ENCODE measurements around the gene PNPLA8. TPM values are rescaled to one million over a fixed set of nuclear protein-coding genes. Genes with fewer than 3 reads are reported as not detected.
"Not testable (repeated sequence)": the region's sequence is repeated elsewhere in the genome, so short reads cannot be mapped to it uniquely, and the experiment has no call there.

PNPLA8 gene
- total RNA-seq, 6 experiments from 2014 or later: 13.7 to 25.6 (median 17.0) TPM

GRCh38 chr7:108541478-108541877, 15.5 kb upstream of the PNPLA8 start:
- TF ChIP-seq POLR2A (IDR thresholded peaks at IDR 0.05) (no peak), CTCF (IDR thresholded peaks at IDR 0.05) (no peak)
- Histone ChIP-seq H3K27ac (no peak overlapping the region), H3K4me1 (peaks cover 0 to 6% (median 0%) of the 10 kb centered on the region in 4 donors), H3K27me3 (no peaks in the 10 kb centered on the region), H3K4me3 (no peak overlapping the region), H3K9me3 (no peaks in the 10 kb centered on the region), H3K36me3 (no peaks in the 10 kb centered on the region)
- ATAC-seq (no peak), DNase-seq (no peak)
- intact Hi-C loops (cut with DNase I): no loop called here
- 65% methylated on average over 2 of the region's 2 CpGs for WGBS (ENCODE audit: insufficient coverage, low coverage, low lambda C conversion rate, missing lambda C conversion rate)

GRCh38 chr7:108538685-108539084, 12.8 kb upstream of the PNPLA8 start:
- H3K4me1 ChIP-seq; H3K36me3 ChIP-seq; intact Hi-C loops (cut with DNase I); H3K4me3 ChIP-seq; H3K9me3 ChIP-seq; DNase-seq; H3K27me3 ChIP-seq: not testable (repeated sequence)
- 19% methylated on average over 2 of the region's 4 CpGs for WGBS (ENCODE audit: insufficient coverage, low coverage, low lambda C conversion rate, missing lambda C conversion rate)
- H3K27ac ChIP-seq: peak overlapping the region in 1 of 3 donors; percentile 2
- peak in 1 of 4 donors; percentile 29 for ATAC-seq

- ATAC-seq; intact Hi-C loops (cut with DNase I): not testable (repeated sequence)
- 56% methylated on average over 1 of the region's 2 CpGs for WGBS (ENCODE audit: insufficient coverage, low coverage, low lambda C conversion rate, missing lambda C conversion rate)
These were observed 12.3 kb upstream of the PNPLA8 start for GRCh38 chr7:108538236-108538635.

GRCh38 chr7:108537229-108537628, 11.3 kb upstream of the PNPLA8 start:
- 92% methylated on average over 2 of the region's 2 CpGs for WGBS (ENCODE audit: insufficient coverage, low coverage, low lambda C conversion rate, missing lambda C conversion rate)
- no peaks in the 10 kb centered on the region for H3K9me3 ChIP-seq
- H3K4me1 ChIP-seq: peaks cover 0 to 6% (median 0%) of the 10 kb centered on the region in 4 donors
- H3K27me3 ChIP-seq: no peaks in the 10 kb centered on the region
- TF ChIP-seq POLR2A (IDR thresholded peaks at IDR 0.05): no peak
- TF ChIP-seq CTCF (IDR thresholded peaks at IDR 0.05): no peak
- DNase-seq (no peak), ATAC-seq (no peak)
- H3K36me3 ChIP-seq: no peaks in the 10 kb centered on the region
- intact Hi-C loops (cut with DNase I): no loop called here
- H3K4me3 ChIP-seq: no peak overlapping the region
- no peak overlapping the region for H3K27ac ChIP-seq

More at GRCh38 chr7:108538236-108538635, 12.3 kb upstream of the PNPLA8 start:
- H3K36me3 ChIP-seq, H3K4me3 ChIP-seq, H3K27me3 ChIP-seq, H3K4me1 ChIP-seq, DNase-seq, H3K9me3 ChIP-seq, H3K27ac ChIP-seq: not testable (repeated sequence)

- Histone ChIP-seq H3K4me1 (peaks cover 0 to 6% (median 0%) of the 10 kb centered on the region in 4 donors), H3K4me3 (no peak overlapping the region), H3K27me3 (no peaks in the 10 kb centered on the region), H3K9me3 (no peaks in the 10 kb centered on the region), H3K36me3 (no peaks in the 10 kb centered on the region), H3K27ac (no peak overlapping the region)
- ATAC-seq (no peak), DNase-seq (no peak)
- 38% methylated on average over 1 of the region's 1 CpG for WGBS (ENCODE audit: insufficient coverage, low coverage, low lambda C conversion rate, missing lambda C conversion rate)
- TF ChIP-seq POLR2A (IDR thresholded peaks at IDR 0.05) (no peak), CTCF (IDR thresholded peaks at IDR 0.05) (no peak)
- intact Hi-C loops (cut with DNase I): no loop called here
These were observed 9.8 kb upstream of the PNPLA8 start for GRCh38 chr7:108535744-108536143.

GRCh38 chr7:108535257-108535656, 9.3 kb upstream of the PNPLA8 start:
- Histone ChIP-seq H3K27me3 (no peaks in the 10 kb centered on the region), H3K4me3 (no peak overlapping the region), H3K36me3 (no peaks in the 10 kb centered on the region), H3K9me3 (no peaks in the 10 kb centered on the region), H3K27ac (no peak overlapping the region), H3K4me1 (peaks cover 0 to 6% (median 0%) of the 10 kb centered on the region in 4 donors)
- DNase-seq (no peak), ATAC-seq (no peak)
- 43% methylated on average over 5 of the region's 5 CpGs for WGBS (ENCODE audit: insufficient coverage, low coverage, low lambda C conversion rate, missing lambda C conversion rate)
- TF ChIP-seq POLR2A (IDR thresholded peaks at IDR 0.05) (no peak), CTCF (IDR thresholded peaks at IDR 0.05) (no peak)
- intact Hi-C loops (cut with DNase I): no loop called here

Data from right lobe of liver (tissue), 6 donors.